Heart right ventricle (tissue), 16 donors: ENCODE data around the gene CALML6. TPM values are rescaled to one million over a fixed set of nuclear protein-coding genes. Genes with fewer than 3 reads are reported as not detected.

Experiments used
- ATAC-seq, 8 donors: fragments of 200-7000 bp; cut with Tn5 transposase; one replicate each; pipeline ENCODE4 v1.9.1; 2020; ENCODE audit warnings: mild to moderate bottlenecking in 8 of 8, moderate library complexity in 8 of 8, moderate number of reproducible peaks in 1 of 8
- DNase-seq, 2 donors: peaks; one replicate each; pipeline ENCODE4 v3.0.0-alpha.2; 2020
- H3K27ac ChIP-seq, 10 donors: fragments of 200-600 bp; sonication (generic) in 2 of 10; one replicate each; pipeline versions ENCODE4 v1.5.0 to v1.8.0; 2020 to 2022; ENCODE audit warnings: mild to moderate bottlenecking in 3 of 10
- H3K27me3 ChIP-seq, 7 donors: fragments of 200-600 bp; one replicate each; pipeline ENCODE4 v1.8.0; 2021 to 2022; ENCODE audit warnings: mild to moderate bottlenecking in 2 of 7
- H3K36me3 ChIP-seq, 9 donors: fragments of 200-600 bp; sonication (generic) in 1 of 9; one replicate each; pipeline versions ENCODE4 v1.5.0 to v1.8.0; 2020 to 2022; ENCODE audit warnings: mild to moderate bottlenecking in 2 of 9
- H3K4me1 ChIP-seq, 9 donors: fragments of 200-600 bp; sonication (generic) in 1 of 9; one replicate each; pipeline versions ENCODE4 v1.5.0 to v1.8.0; 2020 to 2022; ENCODE audit warnings: mild to moderate bottlenecking in 4 of 9
- H3K4me3 ChIP-seq, 10 donors: fragments of 200-600 bp; sonication (generic) in 2 of 10; one replicate each; pipeline versions ENCODE4 v1.5.0 to v1.8.0; 2020 to 2022; ENCODE audit warnings: mild to moderate bottlenecking in 7 of 10, moderate library complexity in 2 of 10
- H3K9me3 ChIP-seq, 11 donors: fragments of 200-600 bp in 10 of 11; sonication (generic) in 2 of 11; one replicate each; pipeline versions ENCODE4 v1.5.0 to v1.8.0; 2013 to 2022; ENCODE audit warnings: mild to moderate bottlenecking in 2 of 11, control low read depth in 1 of 11, moderate library complexity in 1 of 11
- WGBS, 2 donors: extraction: QIAGEN DNeasy Blood & Tissue Kit; methylation state at CpG; one replicate each; pipeline ENCODE4 v1.1.7; 2013; ENCODE audit warnings: inconsistent platforms in 1 of 2; 5-methylcytosine and 5-hydroxymethylcytosine counted together
- intact Hi-C, 10 donors: fragments of 100-400 bp; cut with DNase I; formaldehyde crosslinking; loops; one replicate each; pipeline versions ENCODE4 v1.11.1 to v1.14.2; 2022
- polyA plus RNA-seq, 2 donors: library from polyadenylated mRNA; stranded (reverse); fragments of 200-250 nt; gene quantifications; one replicate each; pipeline ENCODE4 v1.2.3, GENCODE V29; 2013
- total RNA-seq, 10 donors: library from RNA; stranded (reverse); fragmentation: NEBNext Ultra II Directional in 3 of 10; extraction: Animal tissue kit (Norgen Biotek cat#: 25700) in 3 of 10; gene quantifications; one replicate each; pipeline versions ENCODE4 v1.2.1 to v1.2.4, GENCODE V29; 2021 to 2023
- TF ChIP-seq, protein P1 (sequence below), 9 donors: fragments of 200-600 bp; sonication (generic) in 2 of 9; IDR thresholded peaks; one replicate each; pipeline versions ENCODE4 v1.5.0 to v1.8.0; 2021 to 2022; ENCODE audit warnings: antibody characterized with exemption in 9 of 9, mild to moderate bottlenecking in 5 of 9, moderate library complexity in 1 of 9
- donor health status: Arrhythmogenic right ventricular cardiomyopathy.
- donor health status: ischemic (EF 13 %, LVEDD 7.1; RV severe dilation, severe dysfunction).
- donor health status: healthy with polysubstance abuse.
- donor health status: DM: no; HTN: yes; CAD: no.
- donor health status: DM: no; HTN: no; CAD: no.
- donor health status: ischemic (EF 25% LVEDD 6.9; RV normal size, moderate dysfunction).
- donor health status: ischemic (EF 25% LVEDD 5.7; RV mildly dilated, moderate dysfunction).
- donor health status: healthy.
- donor health status: DM: yes; HTN: yes; CAD: no.
- donor health status: Ischemic cardiomyopathy.
- donor health status: ischemic (EF 35%, LVEDD 5.7; RV mildly dilated, moderate dysfunction).
- donor health status: nonischemic (EF 11% LVEDD 7.7; RV severe dilation, severe dysfunction).
- donor health status: DM: yes; HTN: yes; CAD: no.
- donor health status: PGD.
- donor health status: ischemic (EF 29% LVEDD 5.4; RV normal size, mild dysfunction).
- donor health status: nonischemic (EF 23%, LVEDD 6.1; RV moderate dilation, normal function).

The CALML6 gene
- total and polyA plus RNA-seq, 12 donors = 0.09 to 0.88 (median 0.20) TPM; not detected in 8

DNA sequence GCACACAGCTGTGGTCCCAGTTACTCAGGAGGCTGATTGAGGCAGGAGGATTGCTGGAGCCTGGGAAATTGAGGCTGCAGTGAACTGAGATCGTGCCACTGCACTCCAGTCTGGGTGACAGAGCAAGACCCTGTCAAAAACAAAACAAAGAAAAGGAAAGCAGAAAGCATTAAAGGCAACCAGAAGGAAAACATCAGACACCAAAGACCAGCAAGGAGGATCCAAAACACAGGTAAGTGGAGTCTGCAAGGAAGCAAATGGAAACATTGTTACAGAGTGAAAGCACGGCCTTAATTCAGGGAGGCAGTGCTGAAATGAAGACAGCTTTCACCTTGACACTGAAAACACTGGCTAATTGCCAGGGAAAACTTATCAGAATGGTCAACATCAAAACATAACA, 47.7 kb downstream of the CALML6 start:
- Histone ChIP-seq H3K27ac (no peak overlapping the region), H3K9me3 (no peaks in the 10 kb centered on the region), H3K36me3 (no peaks in the 10 kb centered on the region), H3K4me3 (no peak overlapping the region), H3K4me1 (peaks cover 0 to 13% (median 4%) of the 10 kb centered on the region in 9 donors), H3K27me3 (peaks cover 0 to 88% (median 72%) of the 10 kb centered on the region in 7 donors)
- no peak for DNase-seq
- no peak for ATAC-seq
- intact Hi-C loops = loop anchor here in 7 of 10 donors (5.0 kb wide), 2 partner anchors 80 to 85 kb away; no protein-coding TSS in a partner anchor
- TF ChIP-seq, protein P1, sequence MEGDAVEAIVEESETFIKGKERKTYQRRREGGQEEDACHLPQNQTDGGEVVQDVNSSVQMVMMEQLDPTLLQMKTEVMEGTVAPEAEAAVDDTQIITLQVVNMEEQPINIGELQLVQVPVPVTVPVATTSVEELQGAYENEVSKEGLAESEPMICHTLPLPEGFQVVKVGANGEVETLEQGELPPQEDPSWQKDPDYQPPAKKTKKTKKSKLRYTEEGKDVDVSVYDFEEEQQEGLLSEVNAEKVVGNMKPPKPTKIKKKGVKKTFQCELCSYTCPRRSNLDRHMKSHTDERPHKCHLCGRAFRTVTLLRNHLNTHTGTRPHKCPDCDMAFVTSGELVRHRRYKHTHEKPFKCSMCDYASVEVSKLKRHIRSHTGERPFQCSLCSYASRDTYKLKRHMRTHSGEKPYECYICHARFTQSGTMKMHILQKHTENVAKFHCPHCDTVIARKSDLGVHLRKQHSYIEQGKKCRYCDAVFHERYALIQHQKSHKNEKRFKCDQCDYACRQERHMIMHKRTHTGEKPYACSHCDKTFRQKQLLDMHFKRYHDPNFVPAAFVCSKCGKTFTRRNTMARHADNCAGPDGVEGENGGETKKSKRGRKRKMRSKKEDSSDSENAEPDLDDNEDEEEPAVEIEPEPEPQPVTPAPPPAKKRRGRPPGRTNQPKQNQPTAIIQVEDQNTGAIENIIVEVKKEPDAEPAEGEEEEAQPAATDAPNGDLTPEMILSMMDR (IDR thresholded peaks at IDR 0.05) = no peak
- WGBS, 2 donors = 75 to 81% methylated on average over 2 of the region's 2 CpGs

- Histone ChIP-seq H3K4me3 (no peak overlapping the region), H3K9me3 (no peaks in the 10 kb centered on the region), H3K36me3 (no peaks in the 10 kb centered on the region), H3K4me1 (peaks cover 0 to 13% (median 4%) of the 10 kb centered on the region in 9 donors), H3K27me3 (peaks cover 0 to 89% (median 71%) of the 10 kb centered on the region in 7 donors), H3K27ac (no peak overlapping the region)
- DNase-seq (no peak), ATAC-seq (no peak)
- TF ChIP-seq, protein P1 (IDR thresholded peaks at IDR 0.05) = no peak
- intact Hi-C loops = loop anchor here in 7 of 10 donors (5.0 kb wide), 2 partner anchors 79 to 84 kb away; no protein-coding TSS in a partner anchor
- 84% methylated on average over 17 of the region's 17 CpGs for whole genome bisulfite sequencing, 2 donors
Measured at GRCh38 chr1:1963570-1963969, 48.5 kb downstream of the CALML6 start.

DNA sequence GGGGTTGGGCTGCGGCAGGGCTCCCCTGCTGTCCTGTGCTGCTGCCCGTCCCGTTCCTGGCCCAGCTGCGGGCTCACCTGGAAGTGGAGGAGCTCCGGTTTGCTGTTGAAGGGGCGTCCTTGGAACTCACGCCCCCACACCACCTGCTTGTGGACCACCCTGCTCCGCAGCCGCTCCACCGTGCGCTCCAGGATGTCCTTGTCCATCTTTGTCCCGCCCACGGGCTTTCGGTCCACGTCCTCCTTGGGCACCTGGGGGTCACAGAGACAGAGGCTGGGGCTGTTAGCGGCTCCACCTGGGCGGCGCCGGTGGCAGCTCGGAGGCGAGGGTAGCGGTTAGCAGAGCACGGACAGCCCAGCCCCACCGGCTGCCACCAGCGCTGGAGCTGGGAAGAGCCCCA, 49.8 kb downstream of the CALML6 start:
- Histone ChIP-seq H3K9me3 (no peaks in the 10 kb centered on the region), H3K4me3 (no peak overlapping the region), H3K36me3 (no peaks in the 10 kb centered on the region), H3K27ac (no peak overlapping the region), H3K27me3 (peaks cover 0 to 81% (median 62%) of the 10 kb centered on the region in 7 donors), H3K4me1 (peaks cover 0 to 10% (median 4%) of the 10 kb centered on the region in 9 donors)
- ATAC-seq = no peak
- TF ChIP-seq, protein P1 (IDR thresholded peaks at IDR 0.05) = no peak
- intact Hi-C loops = loop anchor here in 7 of 10 donors (5.0 kb wide), 2 partner anchors 77 to 82 kb away; no protein-coding TSS in a partner anchor
- WGBS, 2 donors = 76 to 80% methylated on average over 25 of the region's 25 CpGs
- no peak for DNase-seq

- Histone ChIP-seq H3K4me3 (no peak overlapping the region), H3K9me3 (no peaks in the 10 kb centered on the region), H3K4me1 (peaks cover 0 to 2% (median 0%) of the 10 kb centered on the region in 9 donors), H3K27me3 (peaks cover 0 to 74% (median 55%) of the 10 kb centered on the region in 7 donors), H3K27ac (no peak overlapping the region), H3K36me3 (no peaks in the 10 kb centered on the region)
- ATAC-seq (no peak), DNase-seq (no peak)
- WGBS, 2 donors = 77% methylated on average over 10 of the region's 10 CpGs
- intact Hi-C loops = no loop called here
- TF ChIP-seq, protein P1 (IDR thresholded peaks at IDR 0.05) = no peak
Measured at GRCh38 chr1:1965546-1965945, 50.5 kb downstream of the CALML6 start.
